Parathyroid adenoma (tissue), 2 donors: ENCODE data around the gene TSGA10IP.
"Not testable (repeated sequence)": the region's sequence is repeated elsewhere in the genome, so short reads cannot be mapped to it uniquely, and the experiment has no call there.

ENCODE experiments used
- H2AFZ ChIP-seq: fragments of 300-600 bp; sonication (generic); one replicate; pipeline ENCODE4 v1.7.0; 2017; ENCODE audit warnings: antibody characterized with exemption, mild to moderate bottlenecking
- H3K27ac ChIP-seq: fragments of 300-600 bp; sonication (generic); one replicate; pipeline ENCODE4 v1.7.0; 2017
- H3K27me3 ChIP-seq: fragments of 300-600 bp; sonication (generic); one replicate; pipeline ENCODE4 v1.7.0; 2017; ENCODE audit warnings: low read length; ENCODE audit not compliant: control insufficient read depth, insufficient read depth
- H3K36me3 ChIP-seq: fragments of 300-600 bp; sonication (generic); one replicate; pipeline ENCODE4 v1.7.0; 2017; ENCODE audit warnings: low read length; ENCODE audit not compliant: control insufficient read depth, insufficient read depth
- H3K4me1 ChIP-seq: fragments of 300-600 bp; sonication (generic); one replicate; pipeline ENCODE4 v1.7.0; 2017; ENCODE audit warnings: control low read depth
- H3K4me2 ChIP-seq: fragments of 300-600 bp; sonication (generic); one replicate; pipeline ENCODE4 v1.7.0; 2017; ENCODE audit warnings: low read length
- H3K4me3 ChIP-seq: fragments of 300-600 bp; sonication (generic); one replicate; pipeline ENCODE4 v1.7.0; 2017; ENCODE audit warnings: low read depth, low read length
- H3K79me2 ChIP-seq: fragments of 300-600 bp; sonication (generic); one replicate; pipeline ENCODE4 v1.7.0; 2017; ENCODE audit warnings: control low read depth
- H3K9ac ChIP-seq: fragments of 300-600 bp; sonication (generic); one replicate; pipeline ENCODE4 v1.7.0; 2017; ENCODE audit warnings: mild to moderate bottlenecking
- H3K9me3 ChIP-seq: fragments of 300-600 bp; sonication (generic); one replicate; pipeline ENCODE4 v1.7.0; 2017; ENCODE audit warnings: low read length; ENCODE audit not compliant: control insufficient read depth
- CTCF ChIP-seq: fragments of 300-600 bp; sonication (generic); IDR thresholded peaks from one replicate; pipeline ENCODE4 v1.7.0; 2017; ENCODE audit warnings: antibody characterized with exemption, mild to moderate bottlenecking
- donor health status: primary hyperparathyroidism.

TSGA10IP gene

GRCh38 chr11:65945941-65946558 is 770 bp downstream of the TSGA10IP start:
- Histone ChIP-seq H3K36me3 (no peaks in the 10 kb centered on the region), H3K27ac (no peak overlapping the region), H3K79me2 (no peaks in the 10 kb centered on the region), H3K4me3 (no peak overlapping the region), H3K9ac (no peak overlapping the region), H3K27me3 (no peaks in the 10 kb centered on the region), H3K4me1 (no peaks in the 10 kb centered on the region), H3K4me2 (no peak overlapping the region), H2AFZ (no peak overlapping the region), H3K9me3 (no peaks in the 10 kb centered on the region)
- no peak for TF ChIP-seq CTCF

- no peak overlapping the region for H3K4me2 ChIP-seq
These were observed 1.4 kb downstream of the TSGA10IP start for GRCh38 chr11:65946655-65947054.

DNA sequence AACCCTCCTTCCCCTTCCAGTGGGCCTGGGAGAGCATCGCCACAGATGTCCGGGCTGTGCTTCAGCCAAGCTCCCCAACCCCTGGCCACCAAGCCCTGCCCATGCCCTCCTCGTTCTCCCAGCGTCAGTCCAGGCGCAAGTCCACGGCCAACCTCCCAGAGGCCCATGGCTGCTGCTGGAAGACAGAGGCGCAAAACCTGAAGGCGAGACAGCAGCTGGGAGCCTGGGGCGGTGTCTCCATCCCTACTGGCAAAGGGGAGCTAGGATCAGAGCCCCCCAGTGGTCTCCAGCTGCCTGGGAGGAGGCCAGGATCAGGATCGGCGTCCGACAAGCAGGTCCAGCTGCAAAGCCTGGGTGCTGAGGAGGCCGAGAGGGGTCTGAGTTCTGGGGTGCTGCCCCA is 1.9 kb downstream of the TSGA10IP start:
- no peaks in the 10 kb centered on the region for H3K4me1 ChIP-seq
- no peak for TF ChIP-seq CTCF
- no peak overlapping the region for H3K4me3 ChIP-seq
- no peak overlapping the region for H2AFZ ChIP-seq
- H3K27ac ChIP-seq = no peak overlapping the region
- H3K36me3 ChIP-seq = no peaks in the 10 kb centered on the region
- H3K79me2 ChIP-seq = no peaks in the 10 kb centered on the region
- no peak overlapping the region for H3K4me2 ChIP-seq
- H3K9me3 ChIP-seq = no peaks in the 10 kb centered on the region
- H3K27me3 ChIP-seq = no peaks in the 10 kb centered on the region
- H3K9ac ChIP-seq = no peak overlapping the region

More at GRCh38 chr11:65946655-65947054, 1.4 kb downstream of the TSGA10IP start:
- Histone ChIP-seq H3K4me1 (no peaks in the 10 kb centered on the region), H3K79me2 (no peaks in the 10 kb centered on the region), H2AFZ (no peak overlapping the region), H3K27me3 (no peaks in the 10 kb centered on the region), H3K9ac (no peak overlapping the region), H3K4me3 (no peak overlapping the region), H3K27ac (no peak overlapping the region), H3K9me3 (no peaks in the 10 kb centered on the region), H3K36me3 (no peaks in the 10 kb centered on the region)
- no peak for TF ChIP-seq CTCF

DNA sequence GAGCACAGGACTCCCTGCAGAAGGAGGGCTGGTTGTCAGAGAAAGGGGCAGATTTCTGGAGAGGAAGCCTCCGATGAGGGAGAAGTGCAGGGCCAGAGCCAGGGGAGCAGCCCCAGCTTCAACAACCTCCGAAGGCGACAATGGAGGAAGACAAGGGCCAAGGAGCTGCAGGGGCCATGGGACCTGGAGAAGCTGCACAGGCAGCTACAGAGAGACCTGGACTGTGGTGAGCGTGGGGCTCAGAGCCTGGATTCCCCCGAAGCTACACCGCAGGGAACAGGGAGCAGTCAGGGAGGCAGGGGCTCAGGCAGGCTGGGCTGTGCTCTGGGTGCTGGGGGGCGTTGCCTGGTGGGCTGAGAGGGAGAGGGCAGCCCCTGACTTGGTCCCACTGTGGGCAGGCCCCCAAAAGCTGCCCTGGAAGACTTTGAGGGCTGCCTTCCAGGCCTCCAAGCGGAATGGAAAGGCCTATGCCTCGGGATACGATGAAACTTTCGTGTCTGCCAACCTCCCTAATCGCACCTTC is 2.4 kb downstream of the TSGA10IP start:
- Histone ChIP-seq H3K9me3 (no peaks in the 10 kb centered on the region), H3K79me2 (no peaks in the 10 kb centered on the region), H3K27ac (no peak overlapping the region), H3K4me3 (no peak overlapping the region), H3K27me3 (no peaks in the 10 kb centered on the region), H3K36me3 (no peaks in the 10 kb centered on the region), H2AFZ (no peak overlapping the region), H3K4me2 (no peak overlapping the region), H3K4me1 (no peaks in the 10 kb centered on the region), H3K9ac (no peak overlapping the region)
- no peak for TF ChIP-seq CTCF

GRCh38 chr11:65950711-65951110 is 5.4 kb downstream of the TSGA10IP start:
- not testable (repeated sequence) for H3K4me3 ChIP-seq, H3K27me3 ChIP-seq, H3K4me1 ChIP-seq, H3K36me3 ChIP-seq, H3K79me2 ChIP-seq, H3K27ac ChIP-seq, H3K4me2 ChIP-seq, H3K9ac ChIP-seq, H3K9me3 ChIP-seq, H2AFZ ChIP-seq

DNA sequence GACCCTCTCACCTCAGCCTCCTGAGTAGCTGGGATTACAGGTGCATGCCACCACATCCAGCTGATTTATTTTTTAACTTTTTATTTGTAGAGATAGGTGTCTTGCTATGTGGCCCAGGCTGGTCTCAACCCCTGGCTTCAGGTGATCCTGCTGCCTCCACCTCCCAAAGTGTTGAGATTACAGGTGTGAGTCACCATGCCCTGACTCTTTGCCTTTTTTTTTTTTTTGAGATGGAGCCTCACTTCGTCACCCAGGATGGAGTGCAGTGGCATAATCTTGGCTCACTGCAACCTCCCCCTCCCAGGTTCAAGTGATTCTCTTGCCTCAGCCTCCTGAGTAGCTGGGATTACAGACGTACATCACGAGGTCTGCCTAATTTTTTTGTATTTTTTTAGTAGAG is 6.4 kb downstream of the TSGA10IP start:
- not testable (repeated sequence) for H3K4me3 ChIP-seq, H2AFZ ChIP-seq, H3K9ac ChIP-seq, H3K4me2 ChIP-seq, H3K9me3 ChIP-seq, H3K27me3 ChIP-seq, H3K4me1 ChIP-seq, H3K79me2 ChIP-seq, H3K27ac ChIP-seq, H3K36me3 ChIP-seq
